ENCODE data around the gene ZNF592.
"Not testable (repeated sequence)": the region's sequence is repeated elsewhere in the genome, so short reads cannot be mapped to it uniquely, and the experiment has no call there.

Gene ZNF592

DNA sequence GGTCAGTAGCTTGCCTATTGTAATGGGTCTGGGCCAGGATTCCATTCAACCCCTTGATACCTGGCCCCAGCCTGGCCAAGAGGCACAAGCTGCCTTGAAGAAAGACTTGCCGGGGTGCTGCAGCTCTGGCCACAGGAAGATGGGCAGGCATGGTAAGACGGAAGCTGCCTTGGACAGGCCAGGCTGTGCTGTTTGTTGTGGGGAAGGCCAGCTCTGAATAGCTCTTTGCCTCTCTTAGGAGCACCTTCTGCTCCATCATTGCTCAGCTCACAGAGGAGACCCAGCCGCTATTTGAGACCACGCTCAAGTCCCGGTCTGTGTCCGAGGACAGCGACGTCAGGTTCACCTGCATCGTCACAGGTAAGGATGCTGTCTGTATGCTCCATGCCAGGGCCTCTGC, 78.9 kb downstream of the ZNF592 start:
- DNase-seq (ENCODE audit: low read depth in 2 of 2): no peak

DNA sequence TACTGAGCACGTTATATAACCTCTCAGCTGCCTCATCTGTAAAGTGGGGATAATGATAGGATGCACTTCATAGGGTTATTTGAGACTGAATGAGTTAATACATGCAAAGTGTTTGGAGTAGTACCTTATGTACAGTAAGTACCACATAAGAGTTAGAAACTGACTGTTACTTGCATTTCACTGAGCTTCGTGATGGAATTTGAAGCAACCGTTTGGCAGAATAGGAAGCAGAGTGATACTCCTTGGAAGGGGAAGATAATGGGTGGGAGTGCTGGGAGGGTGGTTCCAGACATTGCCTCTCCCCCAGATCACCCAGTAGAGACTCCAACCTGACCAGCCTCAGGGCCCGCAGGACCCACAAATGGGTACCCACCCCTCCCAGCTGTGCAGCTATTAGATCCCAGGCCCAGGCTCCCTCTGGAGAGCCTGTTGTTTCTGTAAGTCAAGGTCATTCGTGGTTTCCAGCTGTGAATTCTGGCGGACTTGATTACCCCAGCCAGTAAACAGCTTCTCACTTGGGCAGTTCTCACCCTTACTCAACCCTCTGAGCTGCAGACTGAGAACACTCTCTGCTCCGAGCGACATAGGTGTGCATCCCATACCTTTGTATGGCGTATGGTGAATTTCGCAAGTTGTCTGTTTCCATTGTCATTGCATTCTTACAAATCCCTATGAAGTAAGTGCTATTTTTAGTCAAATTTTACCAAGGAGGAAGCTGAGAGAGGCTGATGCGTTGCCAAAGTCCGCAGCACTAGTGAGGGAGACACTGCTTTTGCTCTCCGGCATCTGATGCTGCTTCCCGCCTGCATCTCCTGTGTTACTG, 79.9 kb downstream of the ZNF592 start:
- DNase-seq (ENCODE audit: low read depth in 2 of 2): no peak

- DNase-seq (ENCODE audit: low read depth in 2 of 2): no peak
Observed at GRCh38 chr15:84829428-84829827, 81.0 kb downstream of the ZNF592 start.

GRCh38 chr15:84830036-84830435, 81.6 kb downstream of the ZNF592 start:
- DNase-seq (ENCODE audit: low read depth in 2 of 2): no peak

DNA sequence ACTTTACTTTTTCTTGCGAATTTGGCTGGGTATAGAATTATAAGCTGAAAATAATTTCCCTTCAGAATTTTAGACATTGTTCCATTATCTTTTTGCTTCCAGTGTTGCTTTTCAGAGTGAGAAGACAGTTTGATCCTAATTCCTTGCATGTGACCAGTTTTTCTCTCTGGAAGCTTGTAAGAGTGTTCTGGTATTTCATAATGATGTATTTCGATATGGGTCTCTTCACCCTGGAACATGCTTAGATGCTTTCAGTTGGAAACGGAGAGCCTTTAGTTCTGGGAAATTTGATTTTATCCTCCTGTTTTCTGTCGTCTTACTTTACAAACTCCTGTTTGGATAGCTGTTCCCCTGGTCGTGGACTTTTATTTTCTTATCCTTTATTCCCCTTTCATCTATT, 82.6 kb downstream of the ZNF592 start:
- no peak for DNase-seq (ENCODE audit: low read depth in 2 of 2)

GRCh38 chr15:84831613-84832012, 83.2 kb downstream of the ZNF592 start:
- no peak for DNase-seq (ENCODE audit: low read depth in 2 of 2)

DNA sequence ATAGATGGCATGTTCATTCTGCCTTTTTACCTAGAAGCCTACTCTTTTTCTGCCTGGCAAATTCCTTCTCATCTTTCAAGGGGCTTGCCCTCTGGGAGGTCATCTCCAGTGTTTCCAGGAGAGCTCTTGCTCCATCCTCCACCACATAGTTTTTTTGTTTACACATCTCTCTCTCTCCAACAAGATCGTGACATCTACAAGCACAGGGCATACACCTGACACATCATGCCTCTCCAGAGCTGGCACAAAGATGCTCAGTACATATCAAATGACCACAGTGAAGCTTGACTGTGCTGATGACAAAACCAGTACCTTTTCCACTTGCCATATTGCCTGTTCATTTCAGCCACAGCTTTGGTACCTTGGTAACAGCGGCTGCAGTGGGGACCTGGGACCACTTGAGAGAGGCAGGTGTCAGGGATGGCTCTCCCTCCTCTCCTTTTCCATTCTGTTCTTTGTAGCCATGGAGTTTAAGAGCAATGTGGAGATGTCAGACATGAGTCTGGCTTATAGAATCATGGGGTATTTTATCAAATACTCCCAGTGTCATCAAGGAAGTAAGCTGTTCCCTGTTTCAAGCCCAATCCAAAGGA, 84.2 kb downstream of the ZNF592 start:
- no peak for DNase-seq (ENCODE audit: low read depth in 2 of 2)

- DNase-seq (ENCODE audit: low read depth in 2 of 2): no peak
Observed at GRCh38 chr15:84833447-84834228, 85.2 kb downstream of the ZNF592 start.

DNA sequence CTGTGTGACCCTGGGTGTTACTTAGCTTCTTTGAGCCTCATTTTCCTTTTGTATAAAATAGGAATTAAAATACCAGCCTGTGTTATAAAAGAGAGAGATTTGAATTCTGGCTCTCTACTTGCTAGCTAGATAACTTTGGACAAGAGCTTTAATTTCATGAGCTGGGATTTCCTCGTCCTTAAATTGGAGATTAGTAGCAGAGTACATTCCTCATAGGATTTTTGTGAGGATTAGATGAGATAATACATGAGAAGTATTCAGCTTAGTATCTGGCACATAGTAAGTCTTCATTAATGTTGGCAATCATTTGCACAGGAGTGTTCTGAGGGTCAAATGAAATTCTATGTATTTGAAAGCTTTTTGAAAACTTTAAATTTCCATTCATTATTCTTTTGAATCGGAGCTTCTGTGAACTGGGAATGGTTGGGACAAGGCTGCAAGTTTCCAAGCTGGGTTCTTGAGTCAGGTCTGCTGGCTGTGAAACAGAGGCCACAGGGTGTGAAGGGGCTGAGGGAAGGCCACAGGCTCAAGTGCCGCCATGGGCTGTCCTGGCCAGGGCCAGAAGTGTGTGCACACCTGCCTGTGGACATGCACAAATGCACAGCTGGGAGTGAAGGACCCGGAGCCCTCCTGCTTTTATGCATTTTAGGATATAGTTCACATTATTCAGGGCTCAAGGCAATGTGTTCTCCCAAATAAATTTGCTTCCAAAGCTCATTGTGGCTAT, 86.0 kb downstream of the ZNF592 start:
- DNase-seq (ENCODE audit: low read depth in 2 of 2): no peak

GRCh38 chr15:84834969-84835368, 86.6 kb downstream of the ZNF592 start:
- DNase-seq (ENCODE audit: low read depth in 2 of 2): no peak

DNA sequence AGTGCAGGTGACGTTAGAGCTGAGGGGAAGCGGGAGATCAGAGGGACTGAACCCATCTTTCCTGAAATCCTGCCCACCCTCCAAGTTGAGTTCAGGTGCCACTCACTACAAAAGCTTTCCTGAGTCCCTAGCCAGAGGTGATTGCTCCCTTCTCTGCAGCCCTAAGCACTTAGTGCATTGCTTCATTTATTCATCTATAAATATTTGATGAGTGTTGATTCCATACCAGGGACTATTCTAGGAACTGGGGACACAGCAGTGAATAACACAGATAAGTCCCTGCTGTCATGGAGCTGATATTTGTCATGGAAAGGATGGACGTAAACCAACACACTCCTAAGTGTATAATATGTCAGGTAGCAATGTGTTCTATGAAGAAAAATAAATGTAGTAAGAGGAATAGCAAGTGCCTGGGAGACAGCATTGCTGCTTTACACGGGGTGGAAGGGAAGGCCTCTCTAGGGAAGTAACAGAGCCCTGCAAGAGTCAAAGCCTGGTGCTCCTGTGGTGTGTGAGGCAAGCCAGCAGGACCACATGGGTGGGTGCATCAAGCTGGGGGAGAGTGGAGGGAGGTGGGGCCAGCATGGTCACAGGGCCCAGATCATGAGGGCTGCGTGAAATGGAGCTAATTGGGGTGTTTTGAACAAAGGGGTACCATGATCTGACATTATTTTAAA, 87.4 kb downstream of the ZNF592 start:
- no peak for DNase-seq (ENCODE audit: low read depth in 2 of 2)

DNA sequence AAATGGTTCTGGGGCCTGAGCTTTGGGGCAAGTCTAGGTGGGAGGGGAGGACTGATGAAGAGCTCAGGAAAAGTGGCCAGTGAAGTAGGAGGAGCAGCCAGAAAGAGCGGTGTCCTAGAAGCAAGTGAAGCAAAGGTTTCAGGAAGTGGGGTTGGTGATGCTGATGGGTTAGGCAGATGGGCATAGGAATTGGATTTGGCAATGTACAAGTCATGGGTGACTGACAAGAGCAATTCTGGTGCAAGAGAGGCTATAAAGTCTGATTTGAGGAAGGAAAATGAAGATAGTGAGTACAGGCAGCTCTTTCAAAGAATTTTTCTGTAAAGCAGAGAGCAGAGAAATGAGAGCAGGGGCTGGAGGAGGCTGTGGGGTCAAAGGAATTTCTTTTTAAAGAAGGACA, 88.5 kb downstream of the ZNF592 start:
- DNase-seq (ENCODE audit: low read depth in 2 of 2): no peak

- DNase-seq (ENCODE audit: low read depth in 2 of 2): no peak
Observed at GRCh38 chr15:84839714-84840113, 91.3 kb downstream of the ZNF592 start.

DNA sequence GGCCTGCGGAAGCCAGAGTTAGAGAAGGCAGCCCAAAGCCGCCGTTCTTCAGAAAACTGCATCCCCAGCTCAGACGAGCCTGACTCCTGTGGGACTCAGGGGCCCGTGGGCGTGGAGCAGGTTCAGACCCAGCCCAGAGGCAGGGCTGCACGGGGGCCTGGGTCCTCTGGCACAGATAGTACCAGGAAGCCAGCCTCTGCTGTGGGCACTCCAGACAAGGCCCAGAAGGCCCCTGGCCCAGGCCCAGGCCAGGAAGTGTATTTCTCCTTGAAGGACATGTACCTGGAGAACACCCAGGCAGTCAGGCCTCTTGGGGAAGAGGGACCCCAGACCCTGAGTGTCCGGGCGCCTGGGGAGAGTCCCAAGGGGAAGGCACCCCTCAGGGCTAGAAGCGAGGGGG, 91.9 kb downstream of the ZNF592 start:
- DNase-seq (ENCODE audit: low read depth in 2 of 2): no peak

DNA sequence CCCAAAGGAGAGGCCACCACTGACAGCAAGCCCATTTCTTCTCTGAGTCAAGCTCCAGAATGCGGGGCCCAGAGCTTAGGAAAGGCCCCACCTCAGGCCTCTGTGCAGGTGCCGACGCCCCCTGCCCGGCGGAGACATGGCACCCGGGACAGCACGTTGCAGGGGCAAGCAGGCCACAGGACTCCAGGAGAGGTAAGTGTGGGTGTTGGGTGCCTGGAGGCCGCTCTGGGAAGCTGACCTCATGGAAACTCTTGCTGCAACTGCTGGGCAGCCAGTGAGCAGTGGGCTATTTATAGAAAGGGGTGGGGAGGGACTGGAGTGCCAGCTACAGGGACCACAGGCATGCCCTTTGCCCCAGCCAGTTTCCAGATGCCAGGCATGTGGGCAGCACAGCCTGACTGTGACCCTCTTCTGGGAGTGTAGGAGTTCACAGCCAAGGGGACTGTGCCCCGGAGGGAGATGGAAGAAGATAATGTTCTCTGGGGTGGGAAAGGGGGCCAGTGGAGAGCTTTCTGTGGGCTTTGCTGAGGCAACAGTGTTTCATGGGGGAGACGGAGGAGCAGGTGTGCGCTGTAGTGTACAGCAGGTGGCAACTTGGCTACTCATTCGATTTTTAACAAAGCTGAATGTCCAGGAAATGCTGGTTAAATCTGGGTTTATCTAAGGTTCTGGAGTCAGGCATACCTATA, 92.5 kb downstream of the ZNF592 start:
- DNase-seq (ENCODE audit: low read depth in 2 of 2): no peak

GRCh38 chr15:84842781-84843180, 94.4 kb downstream of the ZNF592 start:
- no peak for DNase-seq (ENCODE audit: low read depth in 2 of 2)

DNA sequence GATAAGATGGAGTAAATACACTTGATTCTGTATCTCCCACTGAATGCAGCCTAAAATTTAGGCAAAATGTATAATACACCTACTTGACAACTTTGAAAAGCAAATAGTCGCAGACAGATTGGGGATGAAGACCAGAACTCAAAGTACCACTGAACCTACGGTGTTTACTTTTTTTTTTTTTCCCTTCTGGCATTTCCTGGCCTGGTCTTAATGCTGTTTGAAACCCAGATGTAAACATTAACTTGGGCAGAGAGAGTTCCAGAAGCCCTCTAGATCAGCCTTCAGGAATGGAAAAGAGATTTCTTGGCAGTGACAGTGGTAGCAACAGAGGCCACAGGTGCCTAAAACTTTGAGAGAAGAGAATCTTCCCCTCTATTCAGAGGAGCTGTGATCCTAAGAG, 96.6 kb downstream of the ZNF592 start:
- no peak for DNase-seq (ENCODE audit: low read depth in 2 of 2)

- DNase-seq (ENCODE audit: low read depth in 2 of 2): not testable (repeated sequence)
Observed at GRCh38 chr15:84845631-84846030, 97.2 kb downstream of the ZNF592 start.

DNA sequence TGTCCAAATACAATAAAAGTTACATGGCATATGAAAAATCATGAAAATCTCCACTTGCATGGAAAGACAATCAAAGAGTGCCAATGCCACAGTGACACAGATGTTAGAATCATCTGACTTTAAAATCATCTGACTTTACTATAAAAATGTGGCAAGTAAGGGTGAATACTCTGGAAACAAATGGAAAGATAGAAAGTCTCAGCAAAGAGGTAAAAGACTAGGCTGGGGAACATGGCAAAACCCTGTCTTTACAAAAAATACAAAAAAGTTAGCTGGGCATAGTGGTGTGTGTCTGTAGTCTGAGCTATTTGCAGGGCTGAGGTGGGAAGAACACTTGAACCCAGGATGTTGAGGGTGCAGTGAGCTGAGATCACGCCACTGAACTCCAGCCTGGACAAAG, 97.9 kb downstream of the ZNF592 start:
- DNase-seq (ENCODE audit: low read depth in 2 of 2): no peak

DNA sequence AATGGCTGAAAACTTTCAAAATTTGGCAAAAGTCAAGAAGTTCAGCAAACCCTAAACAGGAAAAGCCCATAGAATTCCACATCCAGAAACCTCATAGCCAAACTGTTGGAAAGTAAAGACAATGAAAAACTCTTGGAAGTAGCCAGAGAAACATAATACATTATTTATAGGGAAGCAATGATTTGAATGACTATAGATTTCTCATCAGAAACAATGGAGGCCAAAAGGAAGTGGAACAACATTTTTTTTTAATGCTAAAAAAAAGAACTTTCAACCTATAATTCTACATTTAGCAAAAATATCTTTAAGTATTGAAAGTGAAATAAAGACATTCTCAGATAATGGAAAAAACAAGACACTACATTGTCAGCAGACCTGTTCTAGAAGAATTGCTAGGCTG, 99.0 kb downstream of the ZNF592 start:
- no peak for DNase-seq (ENCODE audit: low read depth in 2 of 2)

- DNase-seq (ENCODE audit: low read depth in 2 of 2): no peak
Observed at GRCh38 chr15:84852212-84852611, 103.8 kb downstream of the ZNF592 start.
